Nephron (organoid): ENCODE measurements around the gene SURF4.

Source experiments
- H3K27ac Mint-ChIP-seq, 3 experiments: 2 replicates each; pipeline ENCODE4 v1.8.0; 2020; ENCODE audit warnings: mixed read lengths in 3 of 3, mild to moderate bottlenecking in 2 of 3, moderate library complexity in 1 of 3
- H3K27me3 Mint-ChIP-seq: 2 replicates; pipeline ENCODE4 v1.8.0; 2021; ENCODE audit warnings: low read depth, mild to moderate bottlenecking, moderate library complexity, mixed read lengths
- H3K36me3 Mint-ChIP-seq: 2 replicates; pipeline ENCODE4 v1.8.0; 2020; ENCODE audit warnings: low read depth, mixed read lengths
- H3K4me1 Mint-ChIP-seq: 2 replicates; pipeline ENCODE4 v1.8.0; 2020; ENCODE audit warnings: mixed read lengths
- H3K4me3 Mint-ChIP-seq, 3 experiments: 2 replicates each; pipeline ENCODE4 v1.8.0; 2020; ENCODE audit warnings: mild to moderate bottlenecking in 3 of 3, mixed read lengths in 3 of 3, moderate library complexity in 2 of 3
- H3K9me3 Mint-ChIP-seq: 2 replicates; pipeline ENCODE4 v1.8.0; 2020; ENCODE audit warnings: mixed read lengths
- TF ChIP-seq, protein P1 (sequence below), 3 experiments: fragments of 200-600 bp; sonication (generic); IDR thresholded peaks; one replicate each; pipeline ENCODE4 v1.5.0; 2021; ENCODE audit warnings: antibody characterized with exemption in 3 of 3; ENCODE audit not compliant: unreplicated experiment in 3 of 3

SURF4 gene

DNA sequence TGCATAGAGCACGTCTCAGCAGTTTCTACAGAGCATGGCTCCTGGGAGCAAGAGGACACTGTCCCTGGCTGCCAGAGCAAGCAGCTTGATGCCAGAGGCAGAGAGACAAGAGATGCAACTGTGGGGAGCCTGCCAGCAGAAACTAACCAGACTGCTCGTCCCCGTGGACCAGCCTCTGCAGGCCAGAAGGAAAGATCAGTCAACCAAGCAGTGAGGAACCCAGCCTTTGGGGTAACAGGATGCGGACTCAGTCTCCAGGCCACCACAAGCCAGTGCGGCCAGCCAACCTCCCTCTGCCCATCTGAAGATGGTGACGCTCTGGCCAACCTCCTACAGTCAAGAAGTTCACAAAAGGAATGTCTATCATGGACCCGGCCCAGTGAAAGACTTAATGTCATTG, 3.7 kb downstream of the SURF4 start:
- Mint-ChIP-seq H3K36me3 (peaks cover 28% of the 10 kb centered on the region), H3K4me3 (peak overlapping the region; percentile 58 to 76 (median 68)), H3K27ac (peak overlapping the region in 1 of 3 experiments; percentile 13), H3K9me3 (no peaks in the 10 kb centered on the region), H3K4me1 (peaks cover 57% of the 10 kb centered on the region), H3K27me3 (no peaks in the 10 kb centered on the region)
- TF ChIP-seq, protein P1, sequence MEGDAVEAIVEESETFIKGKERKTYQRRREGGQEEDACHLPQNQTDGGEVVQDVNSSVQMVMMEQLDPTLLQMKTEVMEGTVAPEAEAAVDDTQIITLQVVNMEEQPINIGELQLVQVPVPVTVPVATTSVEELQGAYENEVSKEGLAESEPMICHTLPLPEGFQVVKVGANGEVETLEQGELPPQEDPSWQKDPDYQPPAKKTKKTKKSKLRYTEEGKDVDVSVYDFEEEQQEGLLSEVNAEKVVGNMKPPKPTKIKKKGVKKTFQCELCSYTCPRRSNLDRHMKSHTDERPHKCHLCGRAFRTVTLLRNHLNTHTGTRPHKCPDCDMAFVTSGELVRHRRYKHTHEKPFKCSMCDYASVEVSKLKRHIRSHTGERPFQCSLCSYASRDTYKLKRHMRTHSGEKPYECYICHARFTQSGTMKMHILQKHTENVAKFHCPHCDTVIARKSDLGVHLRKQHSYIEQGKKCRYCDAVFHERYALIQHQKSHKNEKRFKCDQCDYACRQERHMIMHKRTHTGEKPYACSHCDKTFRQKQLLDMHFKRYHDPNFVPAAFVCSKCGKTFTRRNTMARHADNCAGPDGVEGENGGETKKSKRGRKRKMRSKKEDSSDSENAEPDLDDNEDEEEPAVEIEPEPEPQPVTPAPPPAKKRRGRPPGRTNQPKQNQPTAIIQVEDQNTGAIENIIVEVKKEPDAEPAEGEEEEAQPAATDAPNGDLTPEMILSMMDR (IDR thresholded peaks at IDR 0.05; ENCODE audit: unreplicated experiment in 3 of 3): no peak

DNA sequence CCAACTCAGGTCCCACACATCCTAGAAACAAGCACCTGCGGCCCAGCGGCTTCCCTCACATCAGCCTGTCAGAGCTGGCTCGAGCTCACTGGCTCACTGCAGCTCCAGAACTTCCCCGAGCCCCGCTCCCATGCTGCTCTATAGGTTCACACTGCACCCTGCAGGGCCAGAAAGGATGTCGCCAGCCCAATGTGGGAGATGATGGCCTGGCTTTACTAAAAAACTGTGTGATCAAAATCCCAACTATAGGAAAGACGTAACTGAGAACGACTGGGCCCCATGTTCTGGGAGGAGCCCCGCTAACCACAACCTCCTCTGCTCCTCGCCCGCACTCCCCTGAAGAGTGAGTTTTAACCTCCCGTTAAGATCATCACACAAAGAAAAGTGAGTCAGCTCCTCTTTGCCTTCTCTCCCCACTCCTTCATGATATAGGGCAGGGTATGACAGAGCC, 4.6 kb downstream of the SURF4 start:
- TF ChIP-seq, protein P1 (IDR thresholded peaks at IDR 0.05; ENCODE audit: unreplicated experiment in 3 of 3): no peak
- H3K36me3 Mint-ChIP-seq: peaks cover 28% of the 10 kb centered on the region
- no peaks in the 10 kb centered on the region for H3K27me3 Mint-ChIP-seq
- peaks cover 57% of the 10 kb centered on the region for H3K4me1 Mint-ChIP-seq
- no peaks in the 10 kb centered on the region for H3K9me3 Mint-ChIP-seq
- H3K4me3 Mint-ChIP-seq: peak overlapping the region in 1 of 3 experiments; percentile 27
- H3K27ac Mint-ChIP-seq: peak overlapping the region in 2 of 3 experiments; percentile 4 to 26

DNA sequence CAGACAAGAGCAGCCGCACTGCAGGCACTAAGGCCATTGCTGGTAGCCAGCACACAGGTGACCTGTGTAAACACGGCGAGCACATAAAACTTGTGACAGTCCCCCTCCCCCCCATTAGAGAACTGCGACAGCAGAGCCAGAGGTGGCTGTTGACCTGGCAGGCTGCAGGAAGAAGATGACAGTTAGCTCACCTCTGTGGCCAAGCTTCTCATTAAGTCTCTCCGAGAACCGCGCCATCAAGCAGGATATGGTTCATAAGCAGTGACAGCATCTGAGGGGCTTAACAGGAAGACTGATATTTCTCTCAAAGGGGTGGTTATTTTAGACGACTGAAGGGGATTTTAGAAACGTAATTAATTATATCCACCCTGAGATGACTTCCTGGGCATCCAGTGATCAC, 5.2 kb downstream of the SURF4 start:
- Mint-ChIP-seq H3K4me1 (peaks cover 57% of the 10 kb centered on the region), H3K27me3 (no peaks in the 10 kb centered on the region), H3K36me3 (peaks cover 34% of the 10 kb centered on the region), H3K4me3 (peak overlapping the region in 1 of 3 experiments; percentile 32), H3K9me3 (no peaks in the 10 kb centered on the region), H3K27ac (no peak overlapping the region)
- TF ChIP-seq, protein P1 (IDR thresholded peaks at IDR 0.05; ENCODE audit: unreplicated experiment in 3 of 3): no peak

DNA sequence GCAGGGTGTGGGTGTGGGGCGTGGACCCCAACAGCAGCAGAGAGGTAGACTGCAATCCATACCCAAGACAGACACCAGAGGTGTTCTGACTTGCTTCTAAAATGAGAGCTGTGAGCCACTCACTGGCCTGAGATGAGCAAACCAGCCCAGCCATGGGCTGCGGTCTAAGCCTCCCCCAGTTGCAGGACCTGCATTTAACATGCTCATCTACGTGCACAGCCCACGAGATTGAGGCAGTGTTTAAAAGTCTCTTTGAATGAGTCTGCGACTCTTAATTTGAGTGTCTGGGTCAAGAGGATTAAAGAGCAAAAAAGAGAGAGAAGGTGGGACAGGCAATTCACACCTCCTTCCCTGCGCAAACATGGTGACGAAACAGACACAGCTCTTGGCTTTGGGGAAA, 5.9 kb downstream of the SURF4 start:
- no peaks in the 10 kb centered on the region for H3K9me3 Mint-ChIP-seq
- H3K36me3 Mint-ChIP-seq: peaks cover 38% of the 10 kb centered on the region
- peaks cover 54% of the 10 kb centered on the region for H3K4me1 Mint-ChIP-seq
- H3K27ac Mint-ChIP-seq: no peak overlapping the region
- no peak overlapping the region for H3K4me3 Mint-ChIP-seq
- H3K27me3 Mint-ChIP-seq: no peaks in the 10 kb centered on the region
- TF ChIP-seq, protein P1 (IDR thresholded peaks at IDR 0.05; ENCODE audit: unreplicated experiment in 3 of 3): no peak

DNA sequence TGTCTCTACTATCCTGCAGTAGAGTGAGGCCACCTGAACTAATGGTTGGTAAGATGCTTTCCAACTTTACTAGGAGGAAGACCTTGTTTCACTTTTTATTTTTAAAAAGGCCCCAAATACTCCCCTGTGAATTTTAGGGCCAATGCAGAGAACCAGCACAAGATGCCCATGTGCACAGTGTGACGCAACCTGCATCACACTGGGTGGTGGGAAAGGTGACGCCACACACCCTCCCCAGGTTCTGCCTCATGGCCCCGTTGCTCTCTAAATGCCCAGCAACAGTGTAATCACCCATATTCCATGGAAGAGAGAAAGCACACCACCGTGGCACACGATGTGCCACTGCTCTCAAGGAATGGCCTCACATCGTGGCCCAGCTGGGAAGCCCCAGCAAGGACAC, 6.4 kb downstream of the SURF4 start:
- Mint-ChIP-seq H3K4me3 (no peak overlapping the region), H3K27ac (no peak overlapping the region), H3K9me3 (no peaks in the 10 kb centered on the region), H3K4me1 (peaks cover 49% of the 10 kb centered on the region), H3K27me3 (no peaks in the 10 kb centered on the region), H3K36me3 (peaks cover 35% of the 10 kb centered on the region)
- TF ChIP-seq, protein P1 (IDR thresholded peaks at IDR 0.05; ENCODE audit: unreplicated experiment in 3 of 3): no peak

DNA sequence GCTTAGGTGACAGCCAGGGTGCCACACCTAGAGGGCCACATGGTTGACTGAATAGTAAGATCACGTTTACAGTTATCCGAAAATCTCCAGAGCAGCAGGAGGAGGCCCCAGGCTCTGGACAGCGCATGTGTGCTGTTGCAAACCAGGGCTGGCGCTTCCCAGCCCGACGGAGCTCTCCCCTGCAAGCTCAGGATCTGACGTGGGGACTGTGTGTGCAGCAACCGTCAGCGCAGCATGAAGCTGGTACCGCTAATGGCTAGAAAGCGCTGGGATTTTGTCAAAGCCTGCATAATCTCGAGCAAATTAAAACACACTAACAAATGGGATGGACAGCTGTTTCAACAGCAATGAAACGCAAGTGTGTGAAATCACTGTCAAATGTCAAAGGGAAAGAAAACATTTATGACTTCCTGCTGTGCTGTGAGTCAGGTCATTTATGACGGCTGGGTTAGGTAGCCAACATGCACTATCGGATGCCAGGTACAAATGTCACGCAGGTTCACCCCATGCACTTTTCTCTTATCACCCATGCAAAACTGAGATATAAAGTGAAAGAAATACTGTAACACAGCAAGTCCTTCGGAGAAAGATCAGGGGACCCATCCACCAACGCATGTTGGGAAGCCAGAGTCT, 7.5 kb downstream of the SURF4 start:
- H3K36me3 Mint-ChIP-seq: peaks cover 45% of the 10 kb centered on the region
- H3K27me3 Mint-ChIP-seq: no peaks in the 10 kb centered on the region
- TF ChIP-seq, protein P1 (IDR thresholded peaks at IDR 0.05; ENCODE audit: unreplicated experiment in 3 of 3): no peak
- H3K27ac Mint-ChIP-seq: peak overlapping the region; percentile 21 to 26 (median 23)
- no peaks in the 10 kb centered on the region for H3K9me3 Mint-ChIP-seq
- peaks cover 54% of the 10 kb centered on the region for H3K4me1 Mint-ChIP-seq
- H3K4me3 Mint-ChIP-seq: peak overlapping the region in 1 of 3 experiments; percentile 37
